ENCODE measurements around the gene SPTBN1.

DNA sequence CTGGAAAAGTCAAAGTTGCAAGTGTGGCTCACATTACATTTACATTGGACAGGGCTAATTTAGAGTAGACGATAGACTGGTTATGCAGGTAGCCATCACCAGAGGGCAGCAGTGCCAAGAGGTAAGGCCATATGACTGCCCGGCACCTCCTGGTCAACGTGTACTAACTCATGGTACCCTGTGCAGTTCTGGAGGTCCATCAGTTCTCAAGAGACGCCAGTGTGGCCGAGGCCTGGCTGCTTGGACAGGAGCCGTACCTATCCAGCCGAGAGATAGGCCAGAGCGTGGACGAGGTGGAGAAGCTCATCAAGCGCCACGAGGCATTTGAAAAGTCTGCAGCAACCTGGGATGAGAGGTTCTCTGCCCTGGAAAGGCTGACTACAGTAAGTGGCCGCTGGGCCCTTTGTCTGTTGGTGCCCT is 201.5 kb downstream of the SPTBN1 start:
- TF ChIP-seq, protein P1, sequence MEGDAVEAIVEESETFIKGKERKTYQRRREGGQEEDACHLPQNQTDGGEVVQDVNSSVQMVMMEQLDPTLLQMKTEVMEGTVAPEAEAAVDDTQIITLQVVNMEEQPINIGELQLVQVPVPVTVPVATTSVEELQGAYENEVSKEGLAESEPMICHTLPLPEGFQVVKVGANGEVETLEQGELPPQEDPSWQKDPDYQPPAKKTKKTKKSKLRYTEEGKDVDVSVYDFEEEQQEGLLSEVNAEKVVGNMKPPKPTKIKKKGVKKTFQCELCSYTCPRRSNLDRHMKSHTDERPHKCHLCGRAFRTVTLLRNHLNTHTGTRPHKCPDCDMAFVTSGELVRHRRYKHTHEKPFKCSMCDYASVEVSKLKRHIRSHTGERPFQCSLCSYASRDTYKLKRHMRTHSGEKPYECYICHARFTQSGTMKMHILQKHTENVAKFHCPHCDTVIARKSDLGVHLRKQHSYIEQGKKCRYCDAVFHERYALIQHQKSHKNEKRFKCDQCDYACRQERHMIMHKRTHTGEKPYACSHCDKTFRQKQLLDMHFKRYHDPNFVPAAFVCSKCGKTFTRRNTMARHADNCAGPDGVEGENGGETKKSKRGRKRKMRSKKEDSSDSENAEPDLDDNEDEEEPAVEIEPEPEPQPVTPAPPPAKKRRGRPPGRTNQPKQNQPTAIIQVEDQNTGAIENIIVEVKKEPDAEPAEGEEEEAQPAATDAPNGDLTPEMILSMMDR (IDR thresholded peaks at IDR 0.05) = peak in 4 of 7 experiments; percentile 47 to 66 (median 58)
- TF ChIP-seq EP300 (IDR thresholded peaks at IDR 0.05) (no peak), POLR2AphosphoS5 (IDR thresholded peaks at IDR 0.05) (no peak)

Measured in stomach (tissue), 4 donors.